ENCODE measurements around the gene OGDH.

Gene OGDH

GRCh38 chr7:44678101-44678470 is 71.7 kb downstream of the OGDH start:
- DNase-seq (ENCODE audit: low spot score) = no peak
- no peak for TF ChIP-seq CTCF (IDR thresholded peaks at IDR 0.05; ENCODE audit: borderline replicate concordance, control extremely low read depth, extremely low read depth, insufficient read depth, missing control alignments)
- in situ Hi-C loops (cut with MboI; ENCODE audit: low sequenced_read_pairs, unreplicated experiment) = no loop called here

DNA sequence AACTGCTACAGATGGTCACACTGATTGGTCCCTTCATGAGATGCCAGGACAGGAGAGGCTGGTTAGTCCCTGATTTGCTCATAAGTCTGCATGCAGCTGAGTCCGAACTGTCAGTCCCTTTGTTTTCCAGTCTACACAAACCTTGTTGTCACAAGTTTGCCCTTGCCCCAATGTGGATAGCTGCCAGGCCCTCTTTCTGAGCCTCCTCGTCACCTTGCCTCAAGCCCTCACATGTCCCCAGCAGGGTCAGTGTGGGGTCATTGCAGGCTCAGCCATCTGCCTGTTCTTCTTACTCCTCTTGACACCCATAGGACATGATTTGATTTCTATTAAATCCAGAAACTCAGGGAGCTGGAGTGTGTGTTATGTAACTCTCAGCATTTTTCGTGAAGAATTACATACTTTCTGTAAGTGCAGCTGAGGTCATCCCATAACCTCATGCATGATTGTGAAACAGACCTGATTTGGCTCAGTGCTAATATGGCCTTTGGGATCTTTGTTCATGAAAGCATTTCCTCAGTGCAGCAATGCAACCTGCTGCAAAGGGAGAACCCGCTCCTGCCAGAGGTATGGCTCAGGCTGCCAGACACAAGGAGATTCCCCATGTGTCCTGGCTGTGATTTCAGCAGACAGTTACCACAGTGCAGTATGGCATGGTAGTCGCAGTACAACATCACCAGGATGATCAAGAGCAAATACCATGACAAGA is 72.2 kb downstream of the OGDH start:
- DNase-seq (ENCODE audit: low spot score) = no peak
- in situ Hi-C loops (cut with MboI; ENCODE audit: low sequenced_read_pairs, unreplicated experiment) = no loop called here
- TF ChIP-seq CTCF (IDR thresholded peaks at IDR 0.05; ENCODE audit: borderline replicate concordance, control extremely low read depth, extremely low read depth, insufficient read depth, missing control alignments) = no peak

DNA sequence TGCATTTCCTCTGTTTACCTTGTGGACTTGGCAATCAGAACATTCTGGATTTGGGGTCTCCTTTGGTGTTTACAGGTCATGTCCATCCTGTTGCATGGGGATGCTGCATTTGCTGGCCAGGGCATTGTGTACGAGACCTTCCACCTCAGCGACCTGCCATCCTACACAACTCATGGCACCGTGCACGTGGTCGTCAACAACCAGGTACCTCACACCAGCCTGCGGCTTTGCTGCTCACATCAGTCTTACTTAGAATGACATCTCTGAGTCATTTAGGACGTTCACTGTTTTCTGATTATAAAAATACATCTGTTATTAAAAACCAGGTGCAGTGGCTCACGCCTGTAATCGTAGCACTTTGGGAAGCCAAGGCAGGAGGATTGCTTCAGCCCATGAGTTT is 75.2 kb downstream of the OGDH start:
- in situ Hi-C loops (cut with MboI; ENCODE audit: low sequenced_read_pairs, unreplicated experiment) = no loop called here
- DNase-seq (ENCODE audit: low spot score) = no peak
- no peak for TF ChIP-seq CTCF (IDR thresholded peaks at IDR 0.05; ENCODE audit: borderline replicate concordance, control extremely low read depth, extremely low read depth, insufficient read depth, missing control alignments)

DNA sequence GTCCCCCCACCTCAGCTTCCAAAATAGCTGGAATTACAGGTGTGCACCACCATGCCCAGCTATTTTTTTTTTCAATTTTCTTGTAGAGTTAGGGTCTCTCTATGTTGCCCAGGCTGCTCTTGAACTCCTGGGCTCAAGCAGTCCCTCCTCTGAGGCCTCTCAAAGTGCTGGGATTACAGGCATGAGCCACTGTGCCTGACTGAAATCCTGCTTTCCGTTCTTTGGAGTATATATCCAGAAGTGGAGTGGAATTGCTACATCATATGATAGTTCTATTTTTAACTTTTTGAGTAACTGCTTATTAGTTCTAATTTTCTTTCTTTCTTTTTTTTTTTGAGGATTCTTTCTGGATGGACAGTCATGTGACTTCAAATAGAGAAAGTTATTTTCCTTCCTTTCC is 79.3 kb downstream of the OGDH start:
- in situ Hi-C loops (cut with MboI; ENCODE audit: low sequenced_read_pairs, unreplicated experiment) = no loop called here
- DNase-seq (ENCODE audit: low spot score) = no peak
- TF ChIP-seq CTCF (IDR thresholded peaks at IDR 0.05; ENCODE audit: borderline replicate concordance, control extremely low read depth, extremely low read depth, insufficient read depth, missing control alignments) = no peak

DNA sequence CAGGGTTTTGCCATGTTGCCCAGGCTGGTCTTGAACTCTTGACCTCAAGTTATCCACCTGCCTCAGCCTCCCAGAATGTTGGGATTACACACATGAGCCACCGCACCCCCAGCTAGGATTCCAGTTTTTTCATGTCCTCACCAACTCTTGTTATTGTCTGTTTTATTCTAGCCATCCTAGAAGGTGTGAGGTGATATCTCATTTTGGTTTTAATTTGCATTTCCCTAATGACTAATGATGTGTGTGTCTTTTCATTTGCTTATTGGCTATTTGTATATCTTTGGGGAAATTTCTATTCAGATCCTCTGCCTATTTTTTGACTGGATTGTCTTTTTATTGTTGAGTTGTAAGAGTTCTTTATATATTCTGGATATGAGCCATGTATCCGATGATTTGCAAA is 83.0 kb downstream of the OGDH start:
- in situ Hi-C loops (cut with MboI; ENCODE audit: low sequenced_read_pairs, unreplicated experiment) = no loop called here
- no peak for TF ChIP-seq CTCF (IDR thresholded peaks at IDR 0.05; ENCODE audit: borderline replicate concordance, control extremely low read depth, extremely low read depth, insufficient read depth, missing control alignments)
- DNase-seq (ENCODE audit: low spot score) = no peak

DNA sequence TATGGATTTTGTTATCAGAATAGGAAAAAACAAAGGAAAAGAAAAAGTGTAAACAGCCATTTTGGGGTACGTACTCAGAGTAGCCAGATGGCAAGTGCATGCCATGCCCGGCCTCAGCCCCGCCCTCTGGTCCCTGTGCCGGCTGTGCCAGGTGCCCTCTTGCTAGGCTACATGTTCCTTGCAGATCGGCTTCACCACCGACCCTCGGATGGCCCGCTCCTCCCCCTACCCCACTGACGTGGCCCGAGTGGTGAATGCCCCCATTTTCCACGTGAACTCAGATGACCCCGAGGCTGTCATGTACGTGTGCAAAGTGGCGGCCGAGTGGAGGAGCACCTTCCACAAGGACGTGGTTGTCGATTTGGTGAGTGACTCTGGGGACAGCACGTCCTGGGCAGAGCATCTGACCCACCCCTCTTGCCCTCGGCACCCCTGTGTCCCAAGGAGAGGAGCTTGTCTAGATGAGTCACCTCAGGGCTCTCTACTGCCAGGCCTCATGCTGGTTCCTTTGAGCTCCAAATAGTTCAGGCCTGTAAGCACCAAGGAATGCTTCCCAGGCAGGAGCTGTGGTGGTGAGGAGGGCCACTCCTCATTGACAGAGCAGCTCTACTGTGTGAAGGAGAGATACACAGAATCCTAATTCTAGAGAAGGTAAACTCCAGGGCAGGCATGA is 87.3 kb downstream of the OGDH start:
- in situ Hi-C loops (cut with MboI; ENCODE audit: low sequenced_read_pairs, unreplicated experiment) = no loop called here
- DNase-seq (ENCODE audit: low spot score) = no peak
- no peak for TF ChIP-seq CTCF (IDR thresholded peaks at IDR 0.05; ENCODE audit: borderline replicate concordance, control extremely low read depth, extremely low read depth, insufficient read depth, missing control alignments)
